ENCODE data around the gene CLEC16A. TPM values are rescaled to one million over a fixed set of nuclear protein-coding genes. Genes with fewer than 3 reads are reported as not detected.

The CLEC16A gene
- total RNA-seq, 4 donors from 2014 or later: 38.2 to 153 (median 92.7) TPM

GRCh38 chr16:11045846-11046245 lies 101.5 kb downstream of the CLEC16A start:
- no peaks in the 10 kb centered on the region for H3K4me1 ChIP-seq
- intact Hi-C loops (cut with DNase I; ENCODE audit: low total_unique reads) (no loop called here), in situ Hi-C loops (cut with MboI; ENCODE audit: low pct_ligation_motif_present in 1 of 4, low pct_unique_long_range_greater_than_20kb in 1 of 4, low sequenced_read_pairs in 3 of 4) (no loop called here)
- no peak overlapping the region for H3K4me3 ChIP-seq
- H3K27me3 ChIP-seq: no peaks in the 10 kb centered on the region
- H3K27ac ChIP-seq: peak overlapping the region in 1 of 4 donors; percentile 16
- 80 to 91% methylated on average over 1 to 5 of the region's 5 CpGs for whole genome bisulfite sequencing, 2 donors (ENCODE audit: low coverage in 1 of 2)
- TF ChIP-seq POLR2A (IDR thresholded peaks at IDR 0.05): no peak
- no peak for TF ChIP-seq CTCF (IDR thresholded peaks at IDR 0.05)
- TF ChIP-seq POLR2AphosphoS5 (IDR thresholded peaks at IDR 0.05): no peak
- TF ChIP-seq EP300 (IDR thresholded peaks at IDR 0.05; ENCODE audit: low read depth): no peak
- H3K9me3 ChIP-seq: no peaks in the 10 kb centered on the region
- no peak for DNase-seq
- H3K36me3 ChIP-seq: peaks cover 0 to 15% (median 5%) of the 10 kb centered on the region in 4 donors

DNA sequence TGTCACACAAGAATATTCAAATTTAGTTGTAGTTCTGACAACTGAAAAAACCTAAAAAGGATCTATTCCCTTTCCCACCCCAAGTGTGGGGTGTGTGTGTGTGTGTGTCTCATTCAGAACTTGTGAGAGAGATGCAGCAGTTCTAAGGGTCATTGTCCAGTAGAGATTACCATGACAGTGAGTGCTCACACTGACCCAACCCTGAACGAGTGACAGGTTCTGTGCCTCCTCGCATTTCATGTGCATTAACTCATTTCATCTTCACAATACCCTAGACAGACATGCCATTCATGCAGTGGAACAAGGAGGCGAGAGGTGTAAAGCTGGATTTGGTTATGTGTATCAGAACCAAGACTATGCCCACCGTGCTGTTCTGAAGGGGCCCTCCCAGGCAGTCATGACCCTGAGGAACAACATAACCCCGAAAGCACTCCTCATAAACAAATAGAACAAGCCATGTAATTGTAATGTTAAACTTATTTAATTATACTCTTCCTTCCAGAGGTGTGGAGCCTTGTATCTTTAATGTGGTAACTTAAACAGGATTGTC lies 102.1 kb downstream of the CLEC16A start:
- DNase-seq: no peak
- intact Hi-C loops (cut with DNase I; ENCODE audit: low total_unique reads) (no loop called here), in situ Hi-C loops (cut with MboI; ENCODE audit: low pct_ligation_motif_present in 1 of 4, low pct_unique_long_range_greater_than_20kb in 1 of 4, low sequenced_read_pairs in 3 of 4) (no loop called here)
- Histone ChIP-seq H3K4me3 (no peak overlapping the region), H3K9me3 (no peaks in the 10 kb centered on the region), H3K27me3 (no peaks in the 10 kb centered on the region), H3K27ac (peak overlapping the region in 1 of 4 donors; percentile 16), H3K36me3 (peaks cover 0 to 10% (median 5%) of the 10 kb centered on the region in 4 donors), H3K4me1 (peaks cover 0 to under 1% (median 0%) of the 10 kb centered on the region in 4 donors)
- no peak for TF ChIP-seq POLR2A (IDR thresholded peaks at IDR 0.05)
- TF ChIP-seq EP300 (IDR thresholded peaks at IDR 0.05; ENCODE audit: low read depth): no peak
- no peak for TF ChIP-seq POLR2AphosphoS5 (IDR thresholded peaks at IDR 0.05)
- TF ChIP-seq CTCF (IDR thresholded peaks at IDR 0.05): no peak
- 83 to 86% methylated on average over 1 to 5 of the region's 5 CpGs for WGBS, 2 donors (ENCODE audit: low coverage in 1 of 2)

GRCh38 chr16:11047057-11047456 lies 102.7 kb downstream of the CLEC16A start:
- in situ Hi-C loops (cut with MboI; ENCODE audit: low pct_ligation_motif_present in 1 of 4, low pct_unique_long_range_greater_than_20kb in 1 of 4, low sequenced_read_pairs in 3 of 4): no loop called here
- Histone ChIP-seq H3K9me3 (no peaks in the 10 kb centered on the region), H3K4me3 (no peak overlapping the region), H3K4me1 (peaks cover 0 to 5% (median 0%) of the 10 kb centered on the region in 4 donors), H3K27ac (peak overlapping the region in 3 of 4 donors; percentile 7 to 17 (median 16)), H3K36me3 (peaks cover 0 to 10% (median 3%) of the 10 kb centered on the region in 4 donors), H3K27me3 (no peaks in the 10 kb centered on the region)
- intact Hi-C loops (cut with DNase I; ENCODE audit: low total_unique reads): no loop called here
- 62 to 68% methylated on average over 4 of the region's 4 CpGs for WGBS, 2 donors (ENCODE audit: low coverage in 1 of 2)
- no peak for DNase-seq
- peak in 2 of 3 donors; percentile 36 to 38 for TF ChIP-seq POLR2AphosphoS5 (IDR thresholded peaks at IDR 0.05)
- no peak for TF ChIP-seq EP300 (IDR thresholded peaks at IDR 0.05; ENCODE audit: low read depth)

GRCh38 chr16:11047939-11048800 lies 103.8 kb downstream of the CLEC16A start:
- intact Hi-C loops (cut with DNase I; ENCODE audit: low total_unique reads) (no loop called here), in situ Hi-C loops (cut with MboI; ENCODE audit: low pct_ligation_motif_present in 1 of 4, low pct_unique_long_range_greater_than_20kb in 1 of 4, low sequenced_read_pairs in 3 of 4) (no loop called here)
- Histone ChIP-seq H3K4me1 (peaks cover 0 to 5% (median 0%) of the 10 kb centered on the region in 4 donors), H3K36me3 (peaks cover 0 to 10% (median 0%) of the 10 kb centered on the region in 4 donors), H3K27ac (peak overlapping the region in 1 of 4 donors; percentile 16), H3K27me3 (no peaks in the 10 kb centered on the region), H3K9me3 (no peaks in the 10 kb centered on the region), H3K4me3 (no peak overlapping the region)
- 89 to 92% methylated on average over 3 to 21 of the region's 21 CpGs for WGBS, 2 donors (ENCODE audit: low coverage in 1 of 2)
- DNase-seq: no peak
- TF ChIP-seq EP300 (IDR thresholded peaks at IDR 0.05; ENCODE audit: low read depth) (no peak), POLR2AphosphoS5 (IDR thresholded peaks at IDR 0.05) (no peak), CTCF (IDR thresholded peaks at IDR 0.05) (no peak), POLR2A (IDR thresholded peaks at IDR 0.05) (no peak)

All from transverse colon (tissue), 4 donors.